ENCODE results near the gene AQP12A. TPM values are rescaled to one million over a fixed set of nuclear protein-coding genes. Genes with fewer than 3 reads are reported as not detected.

Gene AQP12A
- total RNA-seq, 1 donor from 2014 or later, result not detected

DNA sequence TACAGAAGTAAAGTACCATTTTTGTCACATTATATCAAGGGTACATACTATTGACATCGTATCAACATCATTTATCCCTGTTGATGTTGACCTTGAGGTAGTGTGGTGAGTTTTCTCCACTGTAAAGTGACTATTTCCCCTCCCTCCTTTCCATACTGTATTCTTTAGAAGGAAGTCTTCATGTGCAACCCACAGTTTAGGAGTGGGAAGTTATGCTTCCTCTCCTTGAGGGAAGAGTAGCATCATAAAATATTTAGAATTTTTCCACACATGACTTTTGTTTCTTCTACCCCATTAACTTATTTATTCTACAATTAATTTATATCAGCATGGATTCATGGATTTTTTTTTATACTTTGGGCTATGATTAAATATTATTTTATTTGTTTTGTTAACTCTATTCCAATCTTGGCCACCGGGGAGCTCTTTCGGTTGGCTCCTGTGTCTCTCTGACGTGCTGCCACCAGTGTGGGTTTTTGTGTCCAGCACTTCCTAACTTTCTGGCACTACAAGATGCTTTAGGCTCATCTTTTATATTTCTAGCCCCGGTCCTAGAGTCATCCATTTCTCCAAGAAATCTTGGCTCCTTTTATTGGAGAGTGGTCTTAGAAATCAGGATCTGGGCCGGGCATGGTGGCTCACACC lies 28.0 kb upstream of the AQP12A start:
- TF ChIP-seq, protein P1, sequence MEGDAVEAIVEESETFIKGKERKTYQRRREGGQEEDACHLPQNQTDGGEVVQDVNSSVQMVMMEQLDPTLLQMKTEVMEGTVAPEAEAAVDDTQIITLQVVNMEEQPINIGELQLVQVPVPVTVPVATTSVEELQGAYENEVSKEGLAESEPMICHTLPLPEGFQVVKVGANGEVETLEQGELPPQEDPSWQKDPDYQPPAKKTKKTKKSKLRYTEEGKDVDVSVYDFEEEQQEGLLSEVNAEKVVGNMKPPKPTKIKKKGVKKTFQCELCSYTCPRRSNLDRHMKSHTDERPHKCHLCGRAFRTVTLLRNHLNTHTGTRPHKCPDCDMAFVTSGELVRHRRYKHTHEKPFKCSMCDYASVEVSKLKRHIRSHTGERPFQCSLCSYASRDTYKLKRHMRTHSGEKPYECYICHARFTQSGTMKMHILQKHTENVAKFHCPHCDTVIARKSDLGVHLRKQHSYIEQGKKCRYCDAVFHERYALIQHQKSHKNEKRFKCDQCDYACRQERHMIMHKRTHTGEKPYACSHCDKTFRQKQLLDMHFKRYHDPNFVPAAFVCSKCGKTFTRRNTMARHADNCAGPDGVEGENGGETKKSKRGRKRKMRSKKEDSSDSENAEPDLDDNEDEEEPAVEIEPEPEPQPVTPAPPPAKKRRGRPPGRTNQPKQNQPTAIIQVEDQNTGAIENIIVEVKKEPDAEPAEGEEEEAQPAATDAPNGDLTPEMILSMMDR (IDR thresholded peaks at IDR 0.05), result peak; percentile 18

DNA sequence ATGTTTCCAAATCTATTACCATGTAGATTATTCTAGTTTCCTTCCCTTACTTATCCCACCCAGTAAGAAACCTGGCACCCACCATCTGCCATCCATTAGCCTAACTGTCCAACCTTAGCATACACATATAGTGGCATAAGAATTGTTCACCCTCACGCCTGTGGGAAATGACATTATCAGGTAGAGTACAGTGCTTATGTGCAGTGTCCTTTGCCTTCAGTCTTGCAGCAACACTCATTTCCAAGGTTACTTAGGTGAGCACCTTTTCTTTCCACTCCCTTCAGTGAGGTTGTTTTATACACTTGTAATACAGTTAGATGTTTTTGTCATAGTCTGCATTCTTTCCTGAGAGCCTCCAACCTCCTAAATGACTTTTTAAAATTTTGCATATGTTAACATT lies 27.0 kb upstream of the AQP12A start:
- peaks cover 8% of the 10 kb centered on the region for H3K9me3 Mint-ChIP-seq (ENCODE audit: unreplicated experiment)
- peaks cover 2% of the 10 kb centered on the region for H3K36me3 Mint-ChIP-seq (ENCODE audit: unreplicated experiment)
- DNase-seq (ENCODE audit: extremely low spot score, unreplicated experiment), result peak; percentile 17
- H3K4me3 Mint-ChIP-seq (ENCODE audit: unreplicated experiment), result no peak overlapping the region
- TF ChIP-seq, protein P1 (IDR thresholded peaks at IDR 0.05), result no peak
- H3K27me3 Mint-ChIP-seq (ENCODE audit: unreplicated experiment), result peaks cover 49% of the 10 kb centered on the region
- H3K27ac Mint-ChIP-seq (ENCODE audit: unreplicated experiment), result no peak overlapping the region
- no peaks in the 10 kb centered on the region for H3K4me1 Mint-ChIP-seq (ENCODE audit: unreplicated experiment)

More for the DNA sequence above, 28.0 kb upstream of the AQP12A start:
- H3K4me1 Mint-ChIP-seq (ENCODE audit: unreplicated experiment), result no peaks in the 10 kb centered on the region
- peaks cover 53% of the 10 kb centered on the region for H3K27me3 Mint-ChIP-seq (ENCODE audit: unreplicated experiment)
- H3K4me3 Mint-ChIP-seq (ENCODE audit: unreplicated experiment), result no peak overlapping the region
- H3K36me3 Mint-ChIP-seq (ENCODE audit: unreplicated experiment), result peaks cover 2% of the 10 kb centered on the region
- no peak overlapping the region for H3K27ac Mint-ChIP-seq (ENCODE audit: unreplicated experiment)
- DNase-seq (ENCODE audit: extremely low spot score, unreplicated experiment), result peak; percentile 68
- peaks cover 8% of the 10 kb centered on the region for H3K9me3 Mint-ChIP-seq (ENCODE audit: unreplicated experiment)

DNA sequence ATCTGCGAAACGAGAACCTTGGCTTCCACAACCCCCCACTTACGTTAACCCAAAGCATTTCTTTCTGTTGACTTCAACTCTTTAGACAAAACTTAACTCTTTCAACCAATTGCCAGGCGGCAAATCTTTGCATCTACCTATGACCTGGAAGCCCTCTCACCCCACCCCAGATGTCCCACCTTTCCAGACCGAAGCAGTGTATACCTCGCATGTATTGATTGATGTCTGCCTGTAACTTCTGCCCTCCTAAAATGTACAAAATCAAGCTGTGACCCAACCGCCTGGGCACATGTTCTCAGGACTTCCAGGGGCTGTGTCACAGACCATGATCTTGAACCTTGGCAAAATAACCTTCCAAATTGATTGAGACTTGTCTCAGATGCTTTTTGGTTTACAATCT lies 21.3 kb upstream of the AQP12A start:
- Mint-ChIP-seq H3K36me3 (ENCODE audit: unreplicated experiment) (peaks cover 2% of the 10 kb centered on the region), H3K27me3 (ENCODE audit: unreplicated experiment) (peaks cover 55% of the 10 kb centered on the region), H3K4me1 (ENCODE audit: unreplicated experiment) (no peaks in the 10 kb centered on the region), H3K4me3 (ENCODE audit: unreplicated experiment) (no peak overlapping the region), H3K27ac (ENCODE audit: unreplicated experiment) (no peak overlapping the region), H3K9me3 (ENCODE audit: unreplicated experiment) (no peaks in the 10 kb centered on the region)
- TF ChIP-seq, protein P1 (IDR thresholded peaks at IDR 0.05), result no peak
- peak; percentile 25 for DNase-seq (ENCODE audit: extremely low spot score, unreplicated experiment)

DNA sequence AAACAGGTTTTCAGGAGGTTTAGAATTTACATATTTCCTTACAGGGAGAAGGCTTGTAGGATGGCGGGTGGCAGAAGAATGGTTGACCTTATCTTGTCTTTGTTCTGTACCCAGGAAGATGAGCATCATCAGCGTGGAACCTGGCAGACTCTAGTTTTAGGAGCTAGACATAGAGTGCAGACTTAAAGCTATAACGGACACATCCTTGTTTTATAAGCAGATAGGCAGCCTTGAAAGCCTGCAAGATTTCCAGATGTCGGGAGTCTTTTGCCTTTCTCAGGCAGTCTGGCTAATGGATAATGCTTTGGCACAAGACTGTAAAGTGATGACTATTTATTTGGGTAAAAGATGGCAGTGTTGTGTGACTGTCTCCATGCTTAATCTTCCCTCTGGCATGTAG lies 20.7 kb upstream of the AQP12A start:
- TF ChIP-seq, protein P1 (IDR thresholded peaks at IDR 0.05), result no peak
- DNase-seq (ENCODE audit: extremely low spot score, unreplicated experiment), result no peak
- peaks cover 2% of the 10 kb centered on the region for H3K36me3 Mint-ChIP-seq (ENCODE audit: unreplicated experiment)
- H3K9me3 Mint-ChIP-seq (ENCODE audit: unreplicated experiment), result no peaks in the 10 kb centered on the region
- no peaks in the 10 kb centered on the region for H3K4me1 Mint-ChIP-seq (ENCODE audit: unreplicated experiment)
- peaks cover 52% of the 10 kb centered on the region for H3K27me3 Mint-ChIP-seq (ENCODE audit: unreplicated experiment)
- no peak overlapping the region for H3K4me3 Mint-ChIP-seq (ENCODE audit: unreplicated experiment)
- no peak overlapping the region for H3K27ac Mint-ChIP-seq (ENCODE audit: unreplicated experiment)

DNA sequence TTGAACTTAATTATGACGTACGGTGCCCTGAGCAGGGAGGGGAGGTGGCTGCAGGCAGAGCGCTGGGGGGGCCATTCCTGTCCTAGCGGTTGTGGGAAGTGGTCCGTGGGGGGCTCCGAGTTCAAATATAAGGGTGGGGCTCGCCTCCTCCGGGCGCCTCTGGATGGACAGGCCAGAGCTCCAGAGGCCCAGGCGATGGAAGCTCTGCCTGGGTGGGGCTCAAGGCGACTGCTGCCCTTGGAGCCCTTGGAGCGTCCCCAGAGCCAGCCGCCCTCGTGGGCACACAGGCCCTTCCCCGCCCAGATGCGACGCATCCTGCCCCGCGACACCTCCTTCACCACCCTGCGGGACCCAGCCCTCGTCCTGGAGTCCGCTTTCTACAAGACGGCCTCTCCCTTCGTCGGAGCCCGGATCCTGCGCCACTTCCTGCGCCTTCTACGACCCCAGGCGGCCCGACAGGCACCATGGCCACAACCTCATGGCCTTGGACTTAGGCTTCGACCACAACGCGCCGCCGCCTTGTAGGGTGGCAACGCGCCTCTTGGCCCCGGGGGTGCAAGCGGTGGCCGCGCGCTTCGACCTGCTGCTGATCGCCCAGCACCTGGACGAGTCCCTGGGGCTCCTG lies 19.5 kb upstream of the AQP12A start:
- Mint-ChIP-seq H3K4me3 (ENCODE audit: unreplicated experiment) (no peak overlapping the region), H3K9me3 (ENCODE audit: unreplicated experiment) (no peaks in the 10 kb centered on the region), H3K4me1 (ENCODE audit: unreplicated experiment) (no peaks in the 10 kb centered on the region), H3K27ac (ENCODE audit: unreplicated experiment) (no peak overlapping the region), H3K36me3 (ENCODE audit: unreplicated experiment) (no peaks in the 10 kb centered on the region), H3K27me3 (ENCODE audit: unreplicated experiment) (peaks cover 39% of the 10 kb centered on the region)
- TF ChIP-seq, protein P1 (IDR thresholded peaks at IDR 0.05), result no peak
- DNase-seq (ENCODE audit: extremely low spot score, unreplicated experiment), result no peak
